ENCODE data around the gene PEX11G. TPM values are rescaled to one million over a fixed set of nuclear protein-coding genes. Genes with fewer than 3 reads are reported as not detected.

Gene PEX11G
- total RNA-seq, 1 experiment from 2014 or later: 3.5 TPM

GRCh38 chr19:7522072-7522922, 33.5 kb upstream of the PEX11G start, which contains the start of gene MCOLN1:
Gene MCOLN1 (plus strand): TSS chr19:7522624. CDS start chr19:7522751, 127 bp downstream.
- peak; percentile 95 for DNase-seq (ENCODE audit: low read depth)

- no peak for DNase-seq (ENCODE audit: low read depth)
Measured at GRCh38 chr19:7521551-7522071, 32.8 kb upstream of the PEX11G start.

- no peak for DNase-seq (ENCODE audit: low read depth)
Measured at GRCh38 chr19:7520131-7521051, 31.6 kb upstream of the PEX11G start.

- no peak for DNase-seq (ENCODE audit: low read depth)
Measured at GRCh38 chr19:7519361-7520130, 30.7 kb upstream of the PEX11G start.

- no peak for DNase-seq (ENCODE audit: low read depth)
Measured at GRCh38 chr19:7516878-7517277, 28.0 kb upstream of the PEX11G start.

GRCh38 chr19:7516333-7516732, 27.5 kb upstream of the PEX11G start:
- no peak for DNase-seq (ENCODE audit: low read depth)

GRCh38 chr19:7515645-7516151, 26.9 kb upstream of the PEX11G start, which contains the start of gene ZNF358:
Gene ZNF358 (plus strand): TSS chr19:7516103. CDS start chr19:7519243, 3,140 bp downstream.
- DNase-seq (ENCODE audit: low read depth): peak; percentile 55

GRCh38 chr19:7515110-7515644, 26.3 kb upstream of the PEX11G start:
- DNase-seq (ENCODE audit: low read depth): no peak

GRCh38 chr19:7513809-7514642, 25.2 kb upstream of the PEX11G start:
- no peak for DNase-seq (ENCODE audit: low read depth)

GRCh38 chr19:7512400-7512851, 23.6 kb upstream of the PEX11G start:
- no peak for DNase-seq (ENCODE audit: low read depth)

GRCh38 chr19:7509625-7510024, 20.8 kb upstream of the PEX11G start:
- DNase-seq (ENCODE audit: low read depth): no peak

GRCh38 chr19:7507884-7508283, 19.0 kb upstream of the PEX11G start:
- DNase-seq (ENCODE audit: low read depth): peak; percentile 85

GRCh38 chr19:7506385-7507328, 17.8 kb upstream of the PEX11G start:
- peak; percentile 68 for DNase-seq (ENCODE audit: low read depth)

- DNase-seq (ENCODE audit: low read depth): no peak
Measured at GRCh38 chr19:7505682-7506384, 17.0 kb upstream of the PEX11G start.

GRCh38 chr19:7505288-7505681, 16.4 kb upstream of the PEX11G start:
- DNase-seq (ENCODE audit: low read depth): no peak

- no peak for DNase-seq (ENCODE audit: low read depth)
Measured at GRCh38 chr19:7504684-7505083, 15.8 kb upstream of the PEX11G start.

- DNase-seq (ENCODE audit: low read depth): no peak
Measured at GRCh38 chr19:7502552-7502951, 13.7 kb upstream of the PEX11G start.

Data from LHCN-M2 (cell line).